Smooth muscle cell (in vitro differentiated cells): Measurements from ENCODE around the gene DUSP16. TPM values are rescaled to one million over a fixed set of nuclear protein-coding genes. Genes with fewer than 3 reads are reported as not detected.

Experiments
- DNase-seq: peaks from one replicate; lab custom pipeline; 2025; ENCODE audit not compliant: unreplicated experiment; lab: John Stamatoyannopoulos, UW
- H2AFZ ChIP-seq: fragments of 200-600 bp; sonication (generic); 2 replicates; pipeline ENCODE4 v1.6.0; 2016; ENCODE audit warnings: antibody characterized with exemption, low read depth, mild to moderate bottlenecking
- H3F3A ChIP-seq: fragments of 200-600 bp; sonication (generic); 2 replicates; pipeline ENCODE4 v1.6.0; 2017; ENCODE audit warnings: antibody characterized with exemption, low read depth
- H3K27ac ChIP-seq: fragments of 200-600 bp; sonication (generic); 2 replicates; pipeline ENCODE4 v1.5.1; 2016; ENCODE audit warnings: low read depth, mild to moderate bottlenecking
- H3K27me3 ChIP-seq: fragments of 200-600 bp; sonication (generic); 2 replicates; pipeline ENCODE4 v1.6.1; 2016; ENCODE audit warnings: low read depth, mild to moderate bottlenecking
- H3K36me3 ChIP-seq: fragments of 200-600 bp; sonication (generic); 2 replicates; pipeline ENCODE4 v1.5.1; 2016; ENCODE audit warnings: low read depth
- H3K4me1 ChIP-seq: fragments of 200-600 bp; sonication (generic); 2 replicates; pipeline ENCODE4 v1.5.1; 2016; ENCODE audit warnings: low read depth
- H3K4me2 ChIP-seq: fragments of 200-600 bp; sonication (generic); 2 replicates; pipeline ENCODE4 v1.6.0; 2016; ENCODE audit warnings: mild to moderate bottlenecking
- H3K4me3 ChIP-seq: fragments of 200-600 bp; sonication (generic); 2 replicates; pipeline ENCODE4 v1.5.1; 2016; ENCODE audit warnings: mild to moderate bottlenecking
- H3K79me2 ChIP-seq: fragments of 200-600 bp; sonication (generic); 2 replicates; pipeline ENCODE4 v1.6.0; 2016; ENCODE audit warnings: low read depth, mild to moderate bottlenecking
- H3K9ac ChIP-seq: fragments of 200-600 bp; sonication (generic); 2 replicates; pipeline ENCODE4 v1.6.0; 2016; ENCODE audit warnings: low read depth
- H3K9me3 ChIP-seq: fragments of 200-600 bp; sonication (generic); replicated peaks from 2 replicates; pipeline ENCODE4 v1.5.1; 2016; ENCODE audit warnings: low read depth
- H4K20me1 ChIP-seq: fragments of 200-600 bp; sonication (generic); 2 replicates; pipeline ENCODE4 v1.6.0; 2016; ENCODE audit warnings: low read depth
- CTCF ChIP-seq: fragments of 200-600 bp; sonication (generic); IDR thresholded peaks from 2 replicates; pipeline ENCODE4 v1.5.1; 2017; ENCODE audit warnings: borderline replicate concordance, mild to moderate bottlenecking, antibody characterized with exemption; ENCODE audit not compliant: insufficient read depth, poor library complexity, severe bottlenecking
- WGBS: methylation state at CpG from one replicate; pipeline ENCODE4 v1.1.7; 2016; ENCODE audit warnings: low lambda C conversion rate; 5-methylcytosine and 5-hydroxymethylcytosine counted together
- polyA plus RNA-seq: library from polyadenylated mRNA; unstranded; fragments of >200 nt; fragmentation: Nextera tagmentation; extraction: Ambion mirVana; gene quantifications from 2 replicates; pipeline ENCODE4 v1.2.1, GENCODE V29; 2016
- total RNA-seq: library from RNA; depleted of rRNA; stranded (reverse); fragments of >200 nt; gene quantifications from 2 replicates; pipeline ENCODE4 v1.2.3, GENCODE V29; 2014

DUSP16 gene
- total and polyA plus RNA-seq, 2 experiments from 2014 or later: 1.2 to 10.8 TPM

GRCh38 chr12:12586879-12587675 lies 24.4 kb upstream of the DUSP16 start:
- TF ChIP-seq CTCF: no peak
- no peaks in the 10 kb centered on the region for H3K36me3 ChIP-seq
- no peak overlapping the region for H3K9ac ChIP-seq
- H3K4me1 ChIP-seq: no peaks in the 10 kb centered on the region
- H3K79me2 ChIP-seq: no peaks in the 10 kb centered on the region
- no peaks in the 10 kb centered on the region for H3K27me3 ChIP-seq
- WGBS: 78% methylated on average over 8 of the region's 8 CpGs
- DNase-seq: no peak
- no peak overlapping the region for H3K4me3 ChIP-seq
- H3F3A ChIP-seq: no peaks in the 10 kb centered on the region
- no peak overlapping the region for H3K4me2 ChIP-seq
- no peaks in the 10 kb centered on the region for H4K20me1 ChIP-seq
- H3K9me3 ChIP-seq: no peaks in the 10 kb centered on the region
- no peak overlapping the region for H2AFZ ChIP-seq
- H3K27ac ChIP-seq: peak overlapping the region; percentile 32

- Histone ChIP-seq H3K4me1 (no peaks in the 10 kb centered on the region), H3K4me2 (no peak overlapping the region), H3K9me3 (no peaks in the 10 kb centered on the region), H3K36me3 (no peaks in the 10 kb centered on the region), H3K4me3 (no peak overlapping the region), H4K20me1 (no peaks in the 10 kb centered on the region), H3K27ac (no peak overlapping the region), H3F3A (no peaks in the 10 kb centered on the region), H3K79me2 (no peaks in the 10 kb centered on the region), H2AFZ (no peak overlapping the region), H3K27me3 (no peaks in the 10 kb centered on the region), H3K9ac (no peak overlapping the region)
- no peak for DNase-seq
- 92% methylated on average over 2 of the region's 2 CpGs for WGBS
- TF ChIP-seq CTCF: no peak
Observed at GRCh38 chr12:12585115-12585863, 22.6 kb upstream of the DUSP16 start.

GRCh38 chr12:12583510-12584178 lies 21.0 kb upstream of the DUSP16 start:
- no peaks in the 10 kb centered on the region for H3K36me3 ChIP-seq
- 82% methylated on average over 5 of the region's 5 CpGs for WGBS

More at GRCh38 chr12:12583510-12584178, 21.0 kb upstream of the DUSP16 start:
- Histone ChIP-seq H3K9ac (peak overlapping the region; percentile 12), H3K4me2 (no peak overlapping the region), H3K9me3 (no peaks in the 10 kb centered on the region), H3K4me1 (no peaks in the 10 kb centered on the region), H2AFZ (no peak overlapping the region), H3K27ac (peak overlapping the region; percentile 66), H3K4me3 (no peak overlapping the region), H3K27me3 (no peaks in the 10 kb centered on the region), H3K79me2 (no peaks in the 10 kb centered on the region), H4K20me1 (no peaks in the 10 kb centered on the region), H3F3A (no peaks in the 10 kb centered on the region)
- no peak for DNase-seq
- TF ChIP-seq CTCF: no peak
